H1 (cell line): ENCODE measurements around the gene OLAH. TPM values are rescaled to one million over a fixed set of nuclear protein-coding genes. Genes with fewer than 3 reads are reported as not detected.

ENCODE experiments used
- CHD1 ChIP-seq: IDR thresholded peaks from 2 replicates; pipeline ENCODE4 v1.6.1; 2012; ENCODE audit warnings: low read depth, low read length, improper control_type of control experiment
- EGR1 ChIP-seq: IDR thresholded peaks from 2 replicates; pipeline ENCODE4 v1.6.1; 2011; ENCODE audit warnings: low read depth, low read length, borderline replicate concordance
- KDM1A ChIP-seq: fragments of 200-600, 300-600 bp; sonication (generic); IDR thresholded peaks from 2 replicates; pipeline ENCODE4 v1.7.1; 2016; ENCODE audit warnings: mild to moderate bottlenecking, low read length, borderline replicate concordance
- polyA plus RNA-seq, 7 experiments: library from polyadenylated mRNA; depleted of rRNA in 3 of 7; stranded (reverse) in 5 of 7; unstranded in 2 of 7; fragments of >200 nt in 5 of 7; fragments of 200-250 nt in 2 of 7; gene quantifications; 1 replicate in 5 of 7; 2 replicates in 1 of 7; 4 replicates in 1 of 7; pipeline versions ENCODE4 v1.2.1 to v1.2.3, GENCODE V29; 2011 to 2013; ENCODE audit warnings: missing spikeins in 2 of 7, mixed read lengths in 2 of 7
- total RNA-seq: library from RNA; stranded (reverse); fragmentation: NEBNext Ultra II Directional; extraction: Animal tissue kit (Norgen Biotek cat#: 25700); gene quantifications from 2 replicates; pipeline ENCODE4 v1.2.1, GENCODE V29; 2021

Gene OLAH
- total and polyA plus RNA-seq, 2 of the 8 experiments (the other 6 are each of a cell fraction or from before 2014, with no cell fraction given), result not detected

DNA sequence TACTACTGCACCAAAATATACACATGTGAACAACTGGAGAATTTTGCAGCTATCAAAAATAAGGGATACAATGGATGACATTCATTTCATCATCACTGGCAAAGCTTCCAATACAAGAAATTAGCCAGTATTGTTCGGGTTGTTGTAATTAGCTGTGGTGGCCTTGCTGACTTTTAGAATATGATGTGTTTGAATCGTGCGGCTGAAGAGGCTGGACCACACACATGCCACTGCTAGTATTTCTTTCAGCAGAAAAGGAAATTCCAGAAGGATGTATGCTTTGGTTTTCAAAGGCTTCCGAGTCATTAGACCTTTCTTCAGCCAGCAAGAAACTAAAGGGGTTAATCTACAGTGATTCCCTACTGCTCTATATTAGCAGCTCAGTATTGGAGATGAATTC, 70.0 kb downstream of the OLAH start (continued):
- TF ChIP-seq KDM1A (no peak), EGR1 (no peak), CHD1 (no peak)
